HG02763 (cell line): Measurements from ENCODE around the gene CBLL1.

ENCODE experiments used
- ATAC-seq: cut with Tn5 transposase; IDR thresholded peaks from one replicate; pipeline ENCODE4 v1.9.1; 2021; ENCODE audit warnings: mild to moderate bottlenecking, moderate library complexity; ENCODE audit not compliant: unreplicated experiment

CBLL1 gene

DNA sequence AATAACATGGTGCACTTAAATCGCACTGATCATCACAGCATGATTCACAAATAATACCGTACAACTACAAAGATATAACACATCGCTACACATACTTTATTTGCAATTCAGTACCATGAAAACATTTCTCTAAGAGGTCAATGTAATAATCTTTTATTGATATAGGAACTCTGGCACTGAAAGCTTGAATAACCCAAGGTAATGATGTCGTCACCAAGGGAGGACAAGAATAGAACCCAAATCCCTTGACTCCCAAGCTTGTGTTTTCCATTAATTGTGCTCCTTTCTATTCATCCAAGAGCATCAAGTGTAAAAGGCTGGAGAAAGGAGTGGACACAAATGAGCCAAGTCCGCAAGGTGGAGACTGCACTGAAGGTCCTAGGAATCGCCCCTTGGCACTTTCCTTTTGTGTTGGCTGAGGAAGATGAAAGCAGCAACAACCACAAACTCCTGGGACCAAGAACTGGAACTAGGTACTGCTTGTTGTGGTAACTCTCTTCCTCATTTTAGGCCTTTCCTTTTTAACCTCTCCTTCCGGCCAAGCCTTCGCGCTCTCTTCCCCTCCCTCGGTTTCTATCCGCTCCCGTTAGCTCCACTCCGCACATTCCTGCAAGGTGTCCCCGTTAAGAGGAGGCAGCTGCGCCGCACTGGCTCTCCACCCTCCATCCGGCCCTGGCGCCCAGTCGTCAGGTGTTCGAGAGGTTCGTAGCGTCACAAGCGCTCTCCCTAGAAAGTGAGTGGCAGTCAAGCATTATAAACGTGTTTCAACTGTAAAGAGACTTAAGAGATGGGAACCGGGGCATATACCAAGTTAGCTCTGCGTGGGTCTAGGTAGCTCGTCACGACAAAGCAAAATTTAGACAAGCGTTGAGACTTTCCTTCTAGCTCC, 1.0 kb upstream of the CBLL1 start:
- peak; percentile 32 for ATAC-seq

DNA sequence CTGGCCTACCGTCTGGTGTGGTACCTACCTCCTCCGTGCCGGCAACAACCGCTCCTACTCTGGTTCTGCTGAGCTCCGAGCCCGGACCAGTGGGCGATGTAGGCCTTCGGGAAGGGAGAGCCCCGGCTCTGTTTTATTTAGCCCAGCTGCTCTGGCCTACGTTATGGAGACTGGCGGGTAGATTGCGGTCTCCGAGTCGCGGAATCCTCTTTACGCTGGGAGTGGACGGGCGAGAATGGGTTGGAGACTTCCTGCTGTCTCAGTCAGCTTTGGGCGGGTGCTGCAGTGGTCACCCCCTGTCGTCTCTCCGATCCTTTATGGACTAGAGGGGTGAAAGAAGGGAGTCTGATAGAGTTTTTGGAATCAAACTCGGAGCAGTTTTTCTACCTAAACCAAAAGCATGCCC, 406 bp downstream of the CBLL1 start:
- ATAC-seq: peak; percentile 31

DNA sequence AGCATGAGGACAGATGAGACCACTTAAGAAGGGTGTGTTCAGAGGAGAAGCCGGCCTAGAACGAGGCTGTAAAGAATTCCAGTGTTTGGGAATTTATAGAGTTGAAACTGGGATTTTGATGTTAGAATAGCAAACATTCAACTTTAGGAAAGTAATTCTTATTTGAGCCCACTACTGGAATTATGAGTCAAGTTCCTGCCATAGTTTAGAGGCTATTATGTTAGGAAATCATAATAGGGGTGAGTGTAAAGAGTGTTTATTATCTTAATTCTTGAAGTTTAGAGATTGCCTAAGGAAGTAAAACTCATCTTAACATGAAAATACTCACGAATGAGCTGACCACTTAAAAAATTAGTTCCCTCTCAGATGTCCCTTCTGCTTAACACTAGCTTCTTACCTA, 2.1 kb downstream of the CBLL1 start:
- ATAC-seq: no peak

DNA sequence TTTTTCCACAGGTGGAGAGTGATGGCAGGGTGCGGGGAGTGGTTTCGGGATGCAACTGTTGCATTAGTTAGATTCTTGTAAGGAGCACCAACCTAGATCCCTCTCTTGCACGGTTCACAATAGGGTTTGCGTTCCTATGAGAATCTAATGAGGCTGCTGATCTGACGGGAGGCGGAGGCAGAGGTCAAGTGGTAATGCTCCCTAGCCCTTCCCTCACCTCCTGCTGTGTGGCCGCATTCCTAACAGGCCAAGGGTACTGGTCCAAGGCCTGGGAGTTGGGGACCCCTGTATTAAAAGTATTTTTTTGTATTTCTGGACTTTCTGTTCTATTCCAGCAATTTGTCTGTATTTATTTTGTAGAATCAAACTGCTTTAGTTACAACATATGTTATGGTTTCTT, 7.2 kb downstream of the CBLL1 start:
- no peak for ATAC-seq

DNA sequence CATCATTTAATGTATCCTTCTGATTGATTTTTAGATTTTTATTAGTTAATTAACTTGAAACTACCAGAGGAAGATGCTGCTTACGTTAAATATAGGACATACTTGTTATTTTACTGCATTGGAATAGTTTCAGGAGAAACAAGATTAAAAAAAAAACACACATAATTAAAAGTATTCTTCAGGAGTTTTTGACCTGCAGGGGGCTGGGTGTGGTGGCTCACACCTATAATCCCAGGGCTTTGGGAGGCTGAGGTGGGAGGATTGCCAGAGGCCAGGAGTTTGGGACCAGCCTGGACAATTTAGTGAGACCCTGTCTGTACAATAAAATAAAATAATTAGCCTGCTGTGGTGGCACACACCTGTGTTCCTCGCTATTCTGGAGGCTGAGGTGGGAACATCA, 10.7 kb downstream of the CBLL1 start:
- no peak for ATAC-seq

DNA sequence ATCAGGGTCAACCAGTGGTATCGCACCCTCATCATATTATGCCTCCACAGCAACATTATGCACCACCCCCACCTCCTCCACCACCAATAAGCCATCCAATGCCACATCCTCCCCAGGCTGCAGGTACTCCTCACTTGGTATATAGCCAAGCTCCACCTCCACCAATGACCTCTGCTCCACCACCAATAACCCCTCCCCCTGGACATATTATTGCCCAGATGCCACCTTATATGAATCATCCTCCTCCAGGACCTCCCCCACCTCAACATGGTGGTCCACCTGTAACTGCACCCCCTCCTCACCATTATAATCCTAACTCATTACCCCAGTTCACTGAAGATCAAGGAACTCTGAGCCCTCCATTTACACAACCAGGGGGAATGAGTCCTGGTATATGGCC, 14.7 kb downstream of the CBLL1 start:
- no peak for ATAC-seq

DNA sequence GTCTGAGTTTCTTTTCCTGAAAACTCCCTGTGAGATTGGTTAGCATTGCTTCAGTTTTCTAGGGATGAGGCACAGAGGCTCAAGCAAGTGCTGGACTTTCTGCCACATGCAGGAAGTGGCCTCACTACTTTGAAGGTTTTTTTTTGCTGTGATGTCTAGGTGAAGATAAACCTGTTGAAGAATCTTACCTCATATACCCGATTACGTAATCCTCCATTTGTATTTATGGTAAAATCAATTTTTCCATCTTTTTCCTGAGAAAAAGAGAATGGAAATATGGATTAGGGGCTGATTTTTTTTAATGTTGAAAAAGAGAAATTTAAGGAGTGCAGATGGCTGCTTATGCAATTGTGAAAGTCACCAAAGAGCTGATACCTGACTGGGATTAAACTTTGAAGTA, 23.4 kb downstream of the CBLL1 start:
- ATAC-seq: no peak

DNA sequence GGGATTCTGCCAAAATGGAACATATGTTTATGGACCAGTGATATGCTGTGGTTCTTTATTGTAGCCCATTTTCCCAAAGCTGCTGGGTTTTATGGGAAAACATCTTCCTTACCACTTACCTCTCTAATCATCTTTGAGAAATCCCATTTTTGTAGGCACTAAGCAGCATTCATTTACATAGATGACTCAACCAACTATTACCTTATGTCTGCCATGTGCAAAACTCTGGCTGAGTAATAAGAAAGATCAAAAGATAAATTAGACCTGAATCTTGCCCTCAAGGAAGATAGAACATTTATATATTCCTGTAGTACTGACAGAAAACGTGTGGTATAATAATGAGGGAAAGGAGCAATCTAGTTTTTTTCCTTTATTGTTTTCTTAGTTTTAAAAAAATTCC, 24.3 kb downstream of the CBLL1 start:
- no peak for ATAC-seq

DNA sequence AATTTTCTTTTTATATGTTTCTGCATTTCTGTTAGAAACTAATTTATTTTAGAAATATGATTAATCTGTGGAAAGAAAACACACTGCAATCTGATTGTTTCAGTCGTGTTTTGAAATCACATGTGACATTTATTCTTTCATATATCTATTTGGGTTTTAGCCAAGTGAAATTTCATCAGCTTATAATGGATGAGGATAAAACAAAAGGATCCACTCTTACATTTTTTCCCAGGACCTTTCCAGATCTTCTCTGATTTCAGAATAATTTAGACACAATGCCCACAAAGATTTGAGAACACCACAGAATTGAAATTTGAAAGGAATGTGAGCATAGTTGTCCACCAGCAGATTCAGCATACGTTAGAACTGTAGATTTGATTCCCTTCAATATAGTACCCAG, 29.1 kb downstream of the CBLL1 start:
- ATAC-seq: no peak

DNA sequence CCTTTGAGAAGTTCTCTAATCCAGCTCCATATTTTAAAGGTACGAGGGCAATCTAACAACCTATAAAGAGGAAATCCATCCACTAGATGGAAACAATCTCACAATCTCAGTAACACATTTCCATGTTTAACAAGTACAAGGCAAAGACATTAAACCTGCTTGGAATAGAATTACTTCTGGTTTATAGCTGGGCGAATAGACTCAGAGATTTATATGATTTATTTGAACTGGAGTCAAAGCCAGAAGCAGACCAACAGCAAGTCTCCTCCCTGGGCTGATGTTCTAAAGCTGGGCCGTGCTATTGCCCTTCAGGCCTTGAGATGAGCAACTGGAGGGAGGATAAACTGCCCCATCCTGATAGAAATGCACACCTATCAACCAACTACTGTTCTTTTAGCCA, 33.8 kb downstream of the CBLL1 start:
- ATAC-seq: no peak

DNA sequence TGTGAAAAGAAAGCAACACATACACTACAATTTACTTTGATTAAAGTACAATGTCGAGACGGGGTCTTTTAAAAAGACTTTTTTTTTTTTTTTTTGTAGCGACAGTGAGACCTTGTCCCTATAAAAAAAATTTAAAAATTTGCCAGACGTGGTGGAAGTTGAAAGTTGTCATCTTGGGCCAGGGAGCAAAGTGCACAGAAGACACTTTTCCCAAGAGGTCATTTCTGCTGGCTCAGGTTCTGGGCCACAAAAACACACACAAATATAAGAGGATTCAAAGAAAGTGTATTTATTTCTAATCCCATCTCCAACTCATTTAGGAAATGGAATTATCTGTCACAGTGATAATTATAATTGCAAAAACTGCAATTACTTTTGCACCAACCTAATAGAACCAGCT, 34.3 kb downstream of the CBLL1 start:
- ATAC-seq: no peak

DNA sequence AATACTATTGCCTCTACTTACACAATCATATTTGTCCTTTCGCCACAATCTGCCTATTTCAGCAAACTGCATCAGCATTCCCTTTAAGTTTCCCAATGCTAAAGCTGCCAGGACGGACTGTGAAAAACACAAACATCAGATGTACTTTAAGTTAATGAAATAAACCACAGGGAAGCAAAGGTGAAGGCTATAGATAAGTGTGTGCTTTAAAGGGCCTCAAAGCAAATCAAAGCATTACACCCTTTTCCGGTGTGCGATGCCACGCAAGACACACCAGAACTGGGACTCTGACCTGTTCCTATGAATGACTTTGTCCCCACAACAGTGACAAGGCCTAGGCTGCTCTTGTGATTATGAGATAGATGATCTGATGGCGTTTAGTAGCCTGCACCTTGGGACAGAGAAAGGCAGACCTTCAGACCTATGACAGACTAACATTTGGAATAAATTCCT, 35.7 kb downstream of the CBLL1 start:
- no peak for ATAC-seq

DNA sequence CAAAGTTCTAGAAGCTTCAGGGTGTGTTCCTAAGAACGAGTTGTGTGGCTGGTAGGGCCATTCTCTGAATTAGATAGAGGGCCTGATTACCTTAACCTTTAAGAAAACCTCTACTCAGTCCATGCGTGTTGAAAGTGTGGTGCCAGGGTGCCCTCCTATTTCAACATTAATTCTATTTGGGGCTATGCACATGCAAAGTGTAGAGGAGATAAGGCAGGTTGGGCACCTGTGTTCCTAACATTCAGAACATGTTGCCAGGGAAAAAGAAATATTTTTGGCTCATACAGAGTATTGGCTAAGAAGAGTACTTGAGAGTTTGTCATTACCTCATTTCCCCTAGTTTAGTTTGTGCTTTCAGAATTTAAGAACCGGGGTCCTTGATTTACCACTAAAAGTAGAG, 38.4 kb downstream of the CBLL1 start:
- ATAC-seq: no peak

DNA sequence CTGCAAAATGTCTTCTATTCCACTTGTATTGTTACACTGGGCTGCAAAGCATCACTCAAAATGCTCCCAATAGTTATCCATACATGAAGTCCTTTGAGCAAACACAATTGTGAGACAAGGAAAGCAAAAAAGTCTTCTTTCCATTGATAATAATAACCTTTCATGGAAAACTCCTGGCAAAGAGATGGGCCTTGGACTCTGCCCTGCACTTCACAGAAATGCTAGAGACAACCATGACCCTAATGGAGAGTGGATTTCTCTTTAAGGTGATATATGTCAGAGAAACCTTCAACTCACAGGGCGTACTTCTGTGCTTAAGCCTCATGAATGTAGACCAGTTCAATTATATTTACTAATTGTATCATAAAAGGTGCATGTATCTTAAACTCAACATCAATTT, 39.7 kb downstream of the CBLL1 start:
- ATAC-seq: no peak

DNA sequence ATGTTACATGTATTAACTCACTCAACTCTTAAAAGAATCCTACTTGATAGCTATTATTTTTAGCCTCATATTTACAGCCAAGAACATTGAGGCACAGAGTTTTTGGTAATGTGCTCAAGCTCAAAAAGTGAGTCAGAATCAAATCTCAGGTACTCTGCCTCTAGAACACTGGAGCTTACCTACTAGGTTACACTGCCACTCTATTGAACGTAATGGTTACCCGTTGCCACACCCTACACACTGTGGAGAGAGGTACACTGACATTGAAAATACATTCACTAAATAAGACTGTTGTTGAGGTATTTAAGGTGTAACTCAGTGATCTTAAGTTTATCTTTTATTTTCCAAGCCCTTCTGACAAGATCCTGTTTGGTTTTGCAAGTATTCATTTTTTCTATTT, 41.2 kb downstream of the CBLL1 start:
- no peak for ATAC-seq

DNA sequence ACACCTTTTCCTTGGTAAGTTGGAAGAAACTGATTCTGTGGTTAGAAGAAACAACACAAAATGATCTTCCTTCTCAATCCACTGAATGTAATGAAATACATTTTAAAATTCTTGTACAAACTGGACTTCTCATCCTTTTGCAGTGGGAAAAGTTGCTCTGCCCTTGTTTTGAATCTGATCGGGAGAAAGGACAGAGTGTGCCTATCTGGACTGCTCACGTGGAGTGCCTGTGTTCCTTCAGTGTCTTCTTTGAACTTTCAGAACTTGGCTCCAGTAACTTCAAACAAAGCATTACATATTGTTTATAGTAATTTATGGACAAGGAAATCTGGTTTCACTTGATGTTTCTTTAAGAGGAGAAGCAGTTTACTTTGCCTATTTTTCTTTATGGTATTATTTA, 42.0 kb downstream of the CBLL1 start:
- no peak for ATAC-seq

DNA sequence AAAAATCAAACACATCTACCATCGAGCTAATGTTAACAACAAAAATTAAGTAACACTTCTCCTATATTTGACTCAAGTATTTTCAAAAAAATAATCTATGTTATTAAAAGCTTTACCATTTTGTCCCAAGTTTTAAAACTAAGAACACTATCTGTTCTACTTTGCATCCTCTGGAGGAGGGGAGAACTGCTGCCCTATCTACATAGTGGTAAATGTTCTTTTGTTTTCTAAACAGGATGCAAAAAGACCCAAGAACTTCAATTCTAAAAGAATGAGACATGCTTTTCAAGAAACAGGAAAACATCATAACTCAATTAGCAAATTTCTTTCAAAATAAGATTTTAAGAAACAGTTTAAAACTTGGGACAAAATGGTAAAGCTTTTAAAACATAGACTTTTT, 44.3 kb downstream of the CBLL1 start:
- no peak for ATAC-seq

DNA sequence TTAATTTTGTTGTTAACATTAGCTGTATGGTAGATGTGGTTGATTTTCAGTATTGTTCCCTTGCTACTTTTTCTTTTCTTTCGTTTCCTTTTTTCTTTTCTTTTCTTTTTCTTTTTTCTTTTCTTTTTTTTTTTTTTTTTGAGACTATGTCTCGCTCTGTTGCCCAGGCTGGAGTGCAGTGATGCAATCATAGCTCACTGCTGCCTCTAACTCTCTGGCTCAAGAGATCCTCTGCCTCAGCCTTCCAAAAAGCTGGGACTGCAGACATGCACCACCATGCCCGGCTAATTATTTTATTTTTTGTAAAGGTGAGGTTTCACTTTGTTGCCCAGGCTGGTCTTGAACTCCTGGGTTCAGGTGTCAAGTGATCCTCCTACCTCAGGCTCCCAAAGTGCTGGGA, 44.7 kb downstream of the CBLL1 start:
- ATAC-seq: no peak

DNA sequence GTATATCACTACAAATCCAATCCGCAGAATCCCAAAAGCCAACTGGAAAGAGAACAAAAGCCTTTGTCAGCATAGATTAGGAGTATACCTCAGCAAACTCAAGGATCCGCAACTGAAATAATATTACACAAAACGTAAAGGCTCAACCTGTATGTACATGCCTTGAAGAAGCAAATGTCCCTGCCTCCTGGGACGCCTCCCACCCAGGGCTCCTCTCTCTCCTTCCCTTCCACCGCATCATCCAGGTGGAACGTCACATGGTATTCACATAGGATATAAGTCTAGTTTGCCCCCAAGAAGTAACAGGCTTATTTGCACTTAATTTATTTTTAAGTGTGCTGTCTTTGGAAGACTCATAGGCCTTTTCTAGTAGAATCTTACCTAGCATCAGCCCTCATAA, 45.7 kb downstream of the CBLL1 start:
- no peak for ATAC-seq

DNA sequence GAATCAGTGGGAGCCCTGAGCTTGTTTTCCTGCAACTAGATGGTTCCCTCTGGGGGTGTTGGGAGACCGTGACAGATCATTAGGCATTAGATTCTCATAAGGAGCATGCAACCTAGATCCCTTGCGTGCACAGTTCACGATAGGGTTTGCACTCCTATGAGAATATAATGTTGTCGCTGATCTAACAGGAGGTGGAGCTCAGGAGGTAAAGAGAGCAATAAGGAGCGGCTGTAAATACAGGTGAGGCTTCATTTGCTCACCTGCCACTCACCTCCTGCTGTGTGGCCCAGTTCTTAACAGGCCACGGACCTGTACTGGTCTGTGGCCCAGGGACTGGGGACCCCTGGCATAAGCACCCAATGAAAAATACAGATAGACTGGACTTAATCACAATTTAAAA, 48.4 kb downstream of the CBLL1 start:
- ATAC-seq: no peak

DNA sequence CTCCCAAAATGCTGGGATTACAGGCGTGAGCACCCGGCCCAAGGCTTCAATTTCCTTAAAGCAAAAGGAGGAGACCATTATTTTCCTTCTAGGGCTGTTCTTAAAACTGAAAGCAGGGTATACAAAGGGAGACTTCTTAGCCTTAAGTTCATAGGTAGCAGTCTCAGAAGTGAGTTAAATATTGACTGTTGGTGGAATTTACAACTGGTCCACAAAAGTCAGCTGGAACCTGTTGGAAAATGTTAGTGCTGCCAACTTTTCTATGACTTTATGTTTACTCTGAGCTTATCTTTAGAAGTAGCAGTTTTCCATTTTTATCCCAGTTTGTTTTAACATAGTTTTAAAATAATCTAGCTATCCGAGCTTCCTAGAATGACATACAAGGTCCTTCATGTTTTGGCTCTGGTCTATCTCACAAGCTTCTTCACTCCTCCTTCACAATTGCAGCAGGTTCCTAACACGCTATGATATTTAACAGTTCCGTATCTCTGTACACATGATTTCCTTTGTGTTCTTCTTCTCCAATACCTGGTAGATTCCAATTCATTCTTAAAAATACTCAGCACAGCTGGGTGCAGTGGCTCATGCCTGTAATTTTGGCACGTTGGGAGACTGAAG, 55.8 kb downstream of the CBLL1 start:
- ATAC-seq: no peak

DNA sequence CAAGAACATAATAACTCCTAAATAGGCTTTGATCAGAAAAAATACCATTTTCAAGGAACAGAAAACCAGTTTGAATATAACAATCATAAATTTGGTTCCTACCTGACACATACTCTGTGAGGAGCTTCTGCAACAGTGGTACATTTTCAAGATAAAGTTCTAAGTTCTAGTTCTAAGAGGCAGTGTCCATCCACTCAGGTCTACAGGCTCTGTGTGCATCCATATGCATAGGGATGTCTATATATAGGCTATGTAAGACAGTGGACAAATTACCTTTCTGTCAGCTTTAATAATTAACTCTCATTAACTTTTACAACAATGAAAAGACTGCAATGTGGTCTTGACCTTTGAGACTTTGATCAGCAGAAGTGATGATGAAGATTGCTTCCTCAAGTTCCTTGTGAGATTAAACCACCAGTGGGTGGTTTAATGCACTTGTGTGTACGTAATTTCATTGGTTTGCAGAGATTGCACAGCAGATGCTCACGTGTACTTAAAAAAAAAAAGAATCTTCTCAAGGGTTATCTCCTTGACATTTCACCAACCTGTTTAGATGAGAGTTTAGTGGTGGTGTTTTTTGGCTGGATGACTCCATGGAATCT, 59.2 kb downstream of the CBLL1 start, which contains the start of gene SLC26A3:
Gene SLC26A3, minus strand, starts transcription at position 215 of the 602 bp plus-strand sequence. CDS start 8,714 bp downstream, outside the sequence.
- no peak for ATAC-seq
